GM12878 (cell line): ENCODE results near the gene KIF14. TPM values are rescaled to one million over a fixed set of nuclear protein-coding genes. Genes with fewer than 3 reads are reported as not detected.

Experiments used
- NRF1 ChIP-seq: conservative IDR thresholded peaks from 2 replicates; pipeline ENCODE4 v1.6.1; 2011; ENCODE audit warnings: mild to moderate bottlenecking, low read depth, low read length, improper control_type of control experiment
- RAD51 ChIP-seq: fragments of 450-650 bp; IDR thresholded peaks from 2 replicates; pipeline ENCODE4 v1.6.1; 2016; ENCODE audit warnings: moderate library complexity, mild to moderate bottlenecking, inconsistent platforms
- RBBP5 ChIP-seq: fragments of 200-600 bp; sonication (generic); conservative IDR thresholded peaks from 2 replicates; pipeline ENCODE4 v1.6.1; 2016
- STAT1 ChIP-seq: fragments of 450-650 bp; conservative IDR thresholded peaks from 2 replicates; pipeline ENCODE4 v1.6.1; 2014; ENCODE audit warnings: antibody characterized with exemption, mild to moderate bottlenecking
- ZNF622 ChIP-seq: fragments of 450-650 bp; IDR thresholded peaks from 2 replicates; pipeline ENCODE4 v1.6.1; 2017; ENCODE audit warnings: mild to moderate bottlenecking, inconsistent platforms
- polyA plus RNA-seq, 11 experiments: library from polyadenylated mRNA; depleted of rRNA in 4 of 11; unstranded in 6 of 11; stranded (reverse) in 5 of 11; fragments of >200 nt; fragmentation: Nextera tagmentation in 4 of 11; fragmentation: Illumina TruSeq in 1 of 11; extraction: Ambion mirVana in 4 of 11; extraction: Trizol in 1 of 11; gene quantifications; 1 replicate in 1 of 11; 2 replicates in 10 of 11; pipeline versions ENCODE4 v1.2.1 to v1.2.3, GENCODE V29; 2011 to 2016; ENCODE audit warnings: inconsistent platforms in 2 of 11, missing spikeins in 2 of 11, low read depth in 1 of 11
- total RNA-seq, 4 experiments: library from RNA; depleted of rRNA in 3 of 4; stranded (reverse); fragments of >200 nt in 3 of 4; fragmentation: Illumina TruSeq in 1 of 4; extraction: Trizol in 1 of 4; gene quantifications; 2 replicates each; pipeline versions ENCODE4 v1.2.1 to v1.2.3, GENCODE V29; 2013 to 2021
- TF ChIP-seq, protein P1 (sequence below): fragments of 450-650 bp; IDR thresholded peaks from 2 replicates; pipeline ENCODE4 v1.6.1; 2017; ENCODE audit warnings: antibody characterized with exemption, mild to moderate bottlenecking, moderate library complexity
- TF ChIP-seq, protein P2 (sequence below): fragments of 450-650 bp; IDR thresholded peaks from 2 replicates; pipeline ENCODE4 v1.6.1; 2016; ENCODE audit warnings: mild to moderate bottlenecking
- TF ChIP-seq, protein P3 (sequence below): IDR thresholded peaks from 2 replicates; pipeline ENCODE4 v1.6.1; 2012; ENCODE audit warnings: low read depth, low read length, improper control_type of control experiment
- TF ChIP-seq, protein P4 (sequence below): fragments of 450-650 bp; IDR thresholded peaks from 2 replicates; pipeline ENCODE4 v1.6.1; 2018; ENCODE audit warnings: borderline replicate concordance, mild to moderate bottlenecking; ENCODE audit not compliant: partially characterized antibody
- TF ChIP-seq, protein P5 (sequence below): fragments of 450-650 bp; IDR thresholded peaks from 2 replicates; pipeline ENCODE4 v1.6.1; 2018; ENCODE audit warnings: mild to moderate bottlenecking, low read depth, moderate library complexity; ENCODE audit not compliant: partially characterized antibody

Gene KIF14
- total and polyA plus RNA-seq, 10 of the 15 experiments (the other 5 are each of a cell fraction or from before 2014, with no cell fraction given): 6.8 to 25.5 (median 14.4) TPM

DNA sequence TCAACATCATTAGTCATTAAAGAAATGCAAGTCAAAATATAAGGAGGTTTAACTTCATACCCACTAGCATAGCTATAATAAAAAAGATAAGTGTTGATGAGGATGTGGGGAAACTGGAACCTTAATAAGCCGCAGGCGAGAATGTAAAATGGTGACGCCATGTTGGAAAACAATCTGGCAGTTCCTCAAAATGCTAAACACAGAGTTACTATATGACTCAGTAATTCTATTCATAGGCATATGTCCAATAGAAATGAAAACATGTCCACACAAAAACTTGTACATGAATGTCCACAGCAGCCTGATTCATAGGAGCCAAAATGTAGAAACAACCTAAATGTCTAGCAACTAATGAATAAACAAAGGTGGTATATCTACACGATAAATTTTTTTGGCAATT, 26.0 kb upstream of the KIF14 start (continued):
- TF ChIP-seq, protein P1, sequence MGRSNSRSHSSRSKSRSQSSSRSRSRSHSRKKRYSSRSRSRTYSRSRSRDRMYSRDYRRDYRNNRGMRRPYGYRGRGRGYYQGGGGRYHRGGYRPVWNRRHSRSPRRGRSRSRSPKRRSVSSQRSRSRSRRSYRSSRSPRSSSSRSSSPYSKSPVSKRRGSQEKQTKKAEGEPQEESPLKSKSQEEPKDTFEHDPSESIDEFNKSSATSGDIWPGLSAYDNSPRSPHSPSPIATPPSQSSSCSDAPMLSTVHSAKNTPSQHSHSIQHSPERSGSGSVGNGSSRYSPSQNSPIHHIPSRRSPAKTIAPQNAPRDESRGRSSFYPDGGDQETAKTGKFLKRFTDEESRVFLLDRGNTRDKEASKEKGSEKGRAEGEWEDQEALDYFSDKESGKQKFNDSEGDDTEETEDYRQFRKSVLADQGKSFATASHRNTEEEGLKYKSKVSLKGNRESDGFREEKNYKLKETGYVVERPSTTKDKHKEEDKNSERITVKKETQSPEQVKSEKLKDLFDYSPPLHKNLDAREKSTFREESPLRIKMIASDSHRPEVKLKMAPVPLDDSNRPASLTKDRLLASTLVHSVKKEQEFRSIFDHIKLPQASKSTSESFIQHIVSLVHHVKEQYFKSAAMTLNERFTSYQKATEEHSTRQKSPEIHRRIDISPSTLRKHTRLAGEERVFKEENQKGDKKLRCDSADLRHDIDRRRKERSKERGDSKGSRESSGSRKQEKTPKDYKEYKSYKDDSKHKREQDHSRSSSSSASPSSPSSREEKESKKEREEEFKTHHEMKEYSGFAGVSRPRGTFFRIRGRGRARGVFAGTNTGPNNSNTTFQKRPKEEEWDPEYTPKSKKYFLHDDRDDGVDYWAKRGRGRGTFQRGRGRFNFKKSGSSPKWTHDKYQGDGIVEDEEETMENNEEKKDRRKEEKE: no peak
- no peak for TF ChIP-seq ZNF622
- TF ChIP-seq, protein P2, sequence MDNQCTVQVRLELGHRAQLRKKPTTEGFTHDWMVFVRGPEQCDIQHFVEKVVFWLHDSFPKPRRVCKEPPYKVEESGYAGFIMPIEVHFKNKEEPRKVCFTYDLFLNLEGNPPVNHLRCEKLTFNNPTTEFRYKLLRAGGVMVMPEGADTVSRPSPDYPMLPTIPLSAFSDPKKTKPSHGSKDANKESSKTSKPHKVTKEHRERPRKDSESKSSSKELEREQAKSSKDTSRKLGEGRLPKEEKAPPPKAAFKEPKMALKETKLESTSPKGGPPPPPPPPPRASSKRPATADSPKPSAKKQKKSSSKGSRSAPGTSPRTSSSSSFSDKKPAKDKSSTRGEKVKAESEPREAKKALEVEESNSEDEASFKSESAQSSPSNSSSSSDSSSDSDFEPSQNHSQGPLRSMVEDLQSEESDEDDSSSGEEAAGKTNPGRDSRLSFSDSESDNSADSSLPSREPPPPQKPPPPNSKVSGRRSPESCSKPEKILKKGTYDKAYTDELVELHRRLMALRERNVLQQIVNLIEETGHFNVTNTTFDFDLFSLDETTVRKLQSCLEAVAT: no peak
- TF ChIP-seq, protein P3, sequence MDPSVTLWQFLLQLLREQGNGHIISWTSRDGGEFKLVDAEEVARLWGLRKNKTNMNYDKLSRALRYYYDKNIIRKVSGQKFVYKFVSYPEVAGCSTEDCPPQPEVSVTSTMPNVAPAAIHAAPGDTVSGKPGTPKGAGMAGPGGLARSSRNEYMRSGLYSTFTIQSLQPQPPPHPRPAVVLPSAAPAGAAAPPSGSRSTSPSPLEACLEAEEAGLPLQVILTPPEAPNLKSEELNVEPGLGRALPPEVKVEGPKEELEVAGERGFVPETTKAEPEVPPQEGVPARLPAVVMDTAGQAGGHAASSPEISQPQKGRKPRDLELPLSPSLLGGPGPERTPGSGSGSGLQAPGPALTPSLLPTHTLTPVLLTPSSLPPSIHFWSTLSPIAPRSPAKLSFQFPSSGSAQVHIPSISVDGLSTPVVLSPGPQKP: no peak
- no peak for TF ChIP-seq RAD51
- TF ChIP-seq, protein P4, sequence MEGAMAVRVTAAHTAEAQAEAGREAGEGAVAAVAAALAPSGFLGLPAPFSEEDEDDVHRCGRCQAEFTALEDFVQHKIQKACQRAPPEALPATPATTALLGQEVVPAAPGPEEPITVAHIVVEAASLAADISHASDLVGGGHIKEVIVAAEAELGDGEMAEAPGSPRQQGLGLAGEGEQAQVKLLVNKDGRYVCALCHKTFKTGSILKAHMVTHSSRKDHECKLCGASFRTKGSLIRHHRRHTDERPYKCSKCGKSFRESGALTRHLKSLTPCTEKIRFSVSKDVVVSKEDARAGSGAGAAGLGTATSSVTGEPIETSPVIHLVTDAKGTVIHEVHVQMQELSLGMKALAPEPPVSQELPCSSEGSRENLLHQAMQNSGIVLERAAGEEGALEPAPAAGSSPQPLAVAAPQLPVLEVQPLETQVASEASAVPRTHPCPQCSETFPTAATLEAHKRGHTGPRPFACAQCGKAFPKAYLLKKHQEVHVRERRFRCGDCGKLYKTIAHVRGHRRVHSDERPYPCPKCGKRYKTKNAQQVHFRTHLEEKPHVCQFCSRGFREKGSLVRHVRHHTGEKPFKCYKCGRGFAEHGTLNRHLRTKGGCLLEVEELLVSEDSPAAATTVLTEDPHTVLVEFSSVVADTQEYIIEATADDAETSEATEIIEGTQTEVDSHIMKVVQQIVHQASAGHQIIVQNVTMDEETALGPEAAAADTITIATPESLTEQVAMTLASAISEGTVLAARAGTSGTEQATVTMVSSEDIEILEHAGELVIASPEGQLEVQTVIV: no peak
- no peak for TF ChIP-seq NRF1
- TF ChIP-seq, protein P5, sequence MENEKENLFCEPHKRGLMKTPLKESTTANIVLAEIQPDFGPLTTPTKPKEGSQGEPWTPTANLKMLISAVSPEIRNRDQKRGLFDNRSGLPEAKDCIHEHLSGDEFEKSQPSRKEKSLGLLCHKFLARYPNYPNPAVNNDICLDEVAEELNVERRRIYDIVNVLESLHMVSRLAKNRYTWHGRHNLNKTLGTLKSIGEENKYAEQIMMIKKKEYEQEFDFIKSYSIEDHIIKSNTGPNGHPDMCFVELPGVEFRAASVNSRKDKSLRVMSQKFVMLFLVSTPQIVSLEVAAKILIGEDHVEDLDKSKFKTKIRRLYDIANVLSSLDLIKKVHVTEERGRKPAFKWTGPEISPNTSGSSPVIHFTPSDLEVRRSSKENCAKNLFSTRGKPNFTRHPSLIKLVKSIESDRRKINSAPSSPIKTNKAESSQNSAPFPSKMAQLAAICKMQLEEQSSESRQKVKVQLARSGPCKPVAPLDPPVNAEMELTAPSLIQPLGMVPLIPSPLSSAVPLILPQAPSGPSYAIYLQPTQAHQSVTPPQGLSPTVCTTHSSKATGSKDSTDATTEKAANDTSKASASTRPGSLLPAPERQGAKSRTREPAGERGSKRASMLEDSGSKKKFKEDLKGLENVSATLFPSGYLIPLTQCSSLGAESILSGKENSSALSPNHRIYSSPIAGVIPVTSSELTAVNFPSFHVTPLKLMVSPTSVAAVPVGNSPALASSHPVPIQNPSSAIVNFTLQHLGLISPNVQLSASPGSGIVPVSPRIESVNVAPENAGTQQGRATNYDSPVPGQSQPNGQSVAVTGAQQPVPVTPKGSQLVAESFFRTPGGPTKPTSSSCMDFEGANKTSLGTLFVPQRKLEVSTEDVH: no peak
- TF ChIP-seq RBBP5: no peak
- no peak for TF ChIP-seq STAT1
